Fibroblast of pulmonary artery (primary cell): ENCODE measurements around the gene OPN1SW.

ENCODE experiments used
- DNase-seq: peaks from one replicate; pipeline ENCODE4 v3.0.0-alpha.2; 2010; ENCODE audit warnings: low read depth
- H3K4me3 ChIP-seq: replicated peaks from 2 replicates; pipeline ENCODE4 v1.5.1; 2011; ENCODE audit warnings: low read depth, mild to moderate bottlenecking, control low read depth, low read length, moderate library complexity
- CTCF ChIP-seq: IDR thresholded peaks from 2 replicates; pipeline ENCODE4 v1.5.1; 2011; ENCODE audit warnings: mild to moderate bottlenecking, control low read depth, low read length, inconsistent platforms; ENCODE audit errors: missing control alignments

OPN1SW gene

GRCh38 chr7:128811631-128812430 is 36.2 kb upstream of the OPN1SW start:
- no peak for DNase-seq
- no peak overlapping the region for H3K4me3 ChIP-seq
- TF ChIP-seq CTCF, result no peak

GRCh38 chr7:128810997-128811396 is 35.4 kb upstream of the OPN1SW start:
- H3K4me3 ChIP-seq, result no peak overlapping the region
- no peak for TF ChIP-seq CTCF
- no peak for DNase-seq

- no peak for DNase-seq
- H3K4me3 ChIP-seq, result no peak overlapping the region
- TF ChIP-seq CTCF, result no peak
Observed at GRCh38 chr7:128810473-128810872, 34.9 kb upstream of the OPN1SW start.

- no peak overlapping the region for H3K4me3 ChIP-seq
- DNase-seq, result no peak
- TF ChIP-seq CTCF, result no peak
Observed at GRCh38 chr7:128809363-128809762, 33.8 kb upstream of the OPN1SW start.

- no peak for TF ChIP-seq CTCF
- no peak for DNase-seq
- H3K4me3 ChIP-seq, result no peak overlapping the region
Observed at GRCh38 chr7:128807191-128807590, 31.6 kb upstream of the OPN1SW start.

GRCh38 chr7:128805225-128805624 is 29.6 kb upstream of the OPN1SW start:
- TF ChIP-seq CTCF, result no peak
- no peak for DNase-seq

GRCh38 chr7:128804484-128804883 is 28.9 kb upstream of the OPN1SW start:
- TF ChIP-seq CTCF, result no peak
- no peak overlapping the region for H3K4me3 ChIP-seq
- DNase-seq, result no peak

More at GRCh38 chr7:128805225-128805624, 29.6 kb upstream of the OPN1SW start:
- no peak overlapping the region for H3K4me3 ChIP-seq
